Stimulated activated CD8-positive, alpha-beta memory T cell treated with anti-CD3 and anti-CD28 coated beads, Interleukin-12 subunit alpha, Interleukin-12 subunit beta, amount 100 ng/mL, for 24 hours (primary cell): Measurements from ENCODE around the gene PMM1.
"Not testable (repeated sequence)": the region's sequence is repeated elsewhere in the genome, so short reads cannot be mapped to it uniquely, and the experiment has no call there.

Source experiments
- DNase-seq: peaks from one replicate; pipeline ENCODE4 v3.0.0-alpha.2; 2020; ENCODE audit errors: extremely low read depth

Gene PMM1

GRCh38 chr22:41563051-41563711 is 26.5 kb downstream of the PMM1 start:
- DNase-seq, result no peak

- DNase-seq, result no peak
Observed at GRCh38 chr22:41562461-41562860, 27.2 kb downstream of the PMM1 start.

GRCh38 chr22:41561788-41562187 is 27.9 kb downstream of the PMM1 start:
- DNase-seq, result no peak

- DNase-seq, result no peak
Observed at GRCh38 chr22:41561335-41561734, 28.3 kb downstream of the PMM1 start.

- DNase-seq, result no peak
Observed at GRCh38 chr22:41560095-41560471, 29.6 kb downstream of the PMM1 start.

- not testable (repeated sequence) for DNase-seq
Observed at GRCh38 chr22:41558241-41558630, 31.4 kb downstream of the PMM1 start.

- no peak for DNase-seq
Observed at GRCh38 chr22:41557401-41558240, 32.0 kb downstream of the PMM1 start.

GRCh38 chr22:41556561-41556960 is 33.1 kb downstream of the PMM1 start:
- DNase-seq, result no peak

- DNase-seq, result no peak
Observed at GRCh38 chr22:41555325-41555982, 34.2 kb downstream of the PMM1 start.

GRCh38 chr22:41551877-41552582 is 37.6 kb downstream of the PMM1 start:
- DNase-seq, result no peak

- DNase-seq, result no peak
Observed at GRCh38 chr22:41550952-41551491, 38.6 kb downstream of the PMM1 start.

- no peak for DNase-seq
Observed at GRCh38 chr22:41548830-41549211, 40.8 kb downstream of the PMM1 start.

- DNase-seq, result no peak
Observed at GRCh38 chr22:41544671-41545476, 44.8 kb downstream of the PMM1 start.

- peak; percentile 96 for DNase-seq
Observed at GRCh38 chr22:41543854-41544670, 45.6 kb downstream of the PMM1 start, which contains the start of gene POLR3H. POLR3H (minus strand) TSS chr22:41544470; CDS start chr22:41544101, 369 bp downstream.

- no peak for DNase-seq
Observed at GRCh38 chr22:41542224-41542623, 47.4 kb downstream of the PMM1 start.

GRCh38 chr22:41541484-41541883 is 48.2 kb downstream of the PMM1 start:
- DNase-seq, result no peak

- no peak for DNase-seq
Observed at GRCh38 chr22:41540365-41540764, 49.3 kb downstream of the PMM1 start.

GRCh38 chr22:41540006-41540315 is 49.7 kb downstream of the PMM1 start:
- no peak for DNase-seq

- DNase-seq, result no peak
Observed at GRCh38 chr22:41539146-41540005, 50.3 kb downstream of the PMM1 start.
